HUES6 (cell line): Measurements from ENCODE around the gene PTPN13.
"Not testable (repeated sequence)": the region's sequence is repeated elsewhere in the genome, so short reads cannot be mapped to it uniquely, and the experiment has no call there.

ENCODE experiments used
- H3K27ac ChIP-seq: 2 replicates; pipeline ENCODE4 v1.7.0; 2013; ENCODE audit warnings: low read depth, mild to moderate bottlenecking, low read length, inconsistent platforms
- H3K27me3 ChIP-seq: 2 replicates; pipeline ENCODE4 v1.6.1; 2013; ENCODE audit warnings: low read length; ENCODE audit not compliant: control insufficient read depth, insufficient read depth
- H3K36me3 ChIP-seq: 2 replicates; pipeline ENCODE4 v1.6.1; 2013; ENCODE audit warnings: low read length; ENCODE audit not compliant: control insufficient read depth, insufficient read depth
- H3K4me1 ChIP-seq: 2 replicates; pipeline ENCODE4 v1.6.1; 2013; ENCODE audit warnings: low read length; ENCODE audit not compliant: control insufficient read depth, insufficient read depth
- H3K4me3 ChIP-seq: 2 replicates; pipeline ENCODE4 v1.5.1; 2013; ENCODE audit warnings: low read depth, low read length
- H3K9ac ChIP-seq: one replicate; pipeline ENCODE4 v1.6.1; 2013; ENCODE audit warnings: mild to moderate bottlenecking, low read length
- H3K9me3 ChIP-seq: 2 replicates; pipeline ENCODE4 v1.6.1; 2013; ENCODE audit warnings: low read depth, low read length; ENCODE audit not compliant: control insufficient read depth, insufficient read depth

The PTPN13 gene

DNA sequence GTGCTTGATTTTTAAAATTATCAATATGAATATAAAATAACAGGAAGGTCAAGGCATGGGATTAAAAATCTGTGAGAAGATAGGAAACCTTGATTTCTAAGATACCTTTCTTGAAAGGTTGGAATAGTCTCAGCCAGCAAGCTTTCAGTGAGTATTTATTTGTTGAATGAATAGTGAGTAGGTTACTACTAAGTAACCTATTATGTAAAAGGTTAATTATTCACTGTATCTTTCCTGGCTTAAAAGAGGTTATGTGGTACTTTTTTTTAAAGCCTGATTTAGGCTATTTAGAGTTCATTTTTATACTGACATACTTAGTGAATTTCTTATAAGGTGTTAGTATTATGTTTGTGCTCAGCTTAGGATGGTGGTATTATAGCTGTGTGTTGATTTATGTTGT, 123.5 kb downstream of the PTPN13 start:
- Histone ChIP-seq H3K9me3 (no peaks in the 10 kb centered on the region), H3K4me1 (no peaks in the 10 kb centered on the region), H3K27me3 (no peaks in the 10 kb centered on the region), H3K4me3 (no peak overlapping the region), H3K9ac (no peak overlapping the region), H3K27ac (no peak overlapping the region), H3K36me3 (peaks cover 14% of the 10 kb centered on the region)

DNA sequence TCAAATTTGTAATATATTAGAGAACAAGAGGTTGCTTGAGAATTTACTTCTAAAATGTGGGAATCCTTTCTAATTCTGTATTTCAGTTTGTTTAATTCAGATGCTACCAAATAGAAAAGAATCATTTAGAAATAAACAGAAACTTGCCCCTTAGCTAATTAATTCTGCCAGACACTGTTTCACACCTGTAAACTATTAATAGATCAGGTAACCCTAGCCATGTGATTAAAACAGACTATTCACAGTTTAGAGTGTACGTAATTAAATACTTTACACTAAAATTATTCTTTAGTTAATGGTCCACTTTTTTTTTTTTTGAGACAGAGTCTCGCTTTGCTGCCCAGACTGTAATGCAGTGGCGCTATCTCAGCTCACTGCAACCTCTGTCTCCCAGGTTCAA, 124.0 kb downstream of the PTPN13 start:
- H3K36me3 ChIP-seq, result peaks cover 19% of the 10 kb centered on the region
- no peaks in the 10 kb centered on the region for H3K4me1 ChIP-seq
- H3K27me3 ChIP-seq, result no peaks in the 10 kb centered on the region
- H3K9me3 ChIP-seq, result peaks cover 2% of the 10 kb centered on the region
- H3K4me3 ChIP-seq, result no peak overlapping the region
- no peak overlapping the region for H3K9ac ChIP-seq
- no peak overlapping the region for H3K27ac ChIP-seq

DNA sequence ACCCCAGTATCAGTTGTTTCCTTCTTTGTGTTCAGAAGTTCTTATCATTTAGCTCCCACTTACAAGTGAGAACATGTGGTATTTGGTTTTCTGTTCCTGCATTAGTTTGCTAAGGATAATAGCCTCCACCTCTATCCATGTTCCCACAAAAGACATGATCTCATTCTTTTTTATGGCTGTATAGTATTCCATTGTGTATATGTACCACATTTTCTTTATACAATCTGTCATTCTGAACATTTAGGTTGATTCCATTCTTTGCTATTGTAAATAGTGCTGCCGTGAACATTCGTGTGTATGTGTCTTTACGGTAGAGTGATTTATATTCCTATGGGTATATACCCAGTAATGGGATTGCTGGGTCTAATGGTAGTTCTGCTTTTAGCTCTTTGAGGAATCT, 125.0 kb downstream of the PTPN13 start:
- not testable (repeated sequence) for H3K27me3 ChIP-seq, H3K9ac ChIP-seq, H3K4me3 ChIP-seq, H3K9me3 ChIP-seq, H3K4me1 ChIP-seq, H3K27ac ChIP-seq
- H3K36me3 ChIP-seq, result peaks cover 28% of the 10 kb centered on the region

DNA sequence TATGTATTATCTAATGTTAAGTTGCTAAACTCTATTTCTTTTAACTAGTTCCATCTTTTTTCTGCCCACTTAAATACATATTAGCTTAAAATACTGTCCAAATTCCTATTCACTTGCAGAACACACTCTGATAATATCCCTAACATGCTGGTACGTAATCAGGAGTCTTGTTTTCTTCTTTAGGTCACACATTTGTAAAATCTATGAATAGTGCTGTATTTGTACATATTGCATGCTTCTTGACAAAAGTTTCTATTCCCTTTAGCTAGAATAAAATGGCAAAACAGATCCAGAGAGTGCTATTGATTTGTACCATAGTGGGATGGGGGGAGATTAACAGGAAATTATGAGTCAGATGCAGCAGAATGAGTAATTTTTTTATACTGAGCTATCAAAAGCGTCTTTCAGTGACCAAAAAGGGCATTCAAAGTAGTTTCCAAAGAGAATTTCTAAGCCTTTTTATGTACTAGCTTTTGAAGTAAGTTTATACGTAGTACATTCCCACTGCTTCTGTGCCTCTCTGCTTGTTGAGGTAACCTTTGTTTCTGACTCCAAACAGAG, 126.5 kb downstream of the PTPN13 start:
- H3K36me3 ChIP-seq, result peaks cover 30% of the 10 kb centered on the region
- no peak overlapping the region for H3K4me3 ChIP-seq
- peaks cover 5% of the 10 kb centered on the region for H3K9me3 ChIP-seq
- H3K27me3 ChIP-seq, result no peaks in the 10 kb centered on the region
- no peak overlapping the region for H3K27ac ChIP-seq
- no peak overlapping the region for H3K9ac ChIP-seq
- no peaks in the 10 kb centered on the region for H3K4me1 ChIP-seq

DNA sequence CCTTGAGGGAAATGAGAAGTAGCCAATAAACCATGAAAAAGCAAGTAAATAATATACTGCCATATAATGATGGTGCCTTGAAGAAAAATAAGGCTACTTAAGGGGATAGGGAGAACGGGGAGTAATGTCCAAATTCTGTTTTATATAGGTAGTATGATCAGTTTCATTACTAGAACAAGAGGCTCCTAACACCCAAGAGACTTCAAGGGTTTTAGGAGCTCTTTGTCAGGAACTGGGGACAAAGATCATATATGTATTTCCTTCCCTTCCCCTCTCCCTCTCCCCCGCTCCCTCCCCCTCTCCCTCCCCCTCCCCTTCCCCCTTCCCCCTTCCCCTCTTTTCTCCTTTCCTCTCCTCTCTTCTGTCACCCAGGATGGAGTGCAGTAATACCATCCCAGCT, 127.3 kb downstream of the PTPN13 start:
- Histone ChIP-seq H3K27ac (no peak overlapping the region), H3K4me3 (no peak overlapping the region), H3K4me1 (no peaks in the 10 kb centered on the region), H3K27me3 (no peaks in the 10 kb centered on the region), H3K9me3 (peaks cover 5% of the 10 kb centered on the region), H3K9ac (no peak overlapping the region), H3K36me3 (peaks cover 30% of the 10 kb centered on the region)

DNA sequence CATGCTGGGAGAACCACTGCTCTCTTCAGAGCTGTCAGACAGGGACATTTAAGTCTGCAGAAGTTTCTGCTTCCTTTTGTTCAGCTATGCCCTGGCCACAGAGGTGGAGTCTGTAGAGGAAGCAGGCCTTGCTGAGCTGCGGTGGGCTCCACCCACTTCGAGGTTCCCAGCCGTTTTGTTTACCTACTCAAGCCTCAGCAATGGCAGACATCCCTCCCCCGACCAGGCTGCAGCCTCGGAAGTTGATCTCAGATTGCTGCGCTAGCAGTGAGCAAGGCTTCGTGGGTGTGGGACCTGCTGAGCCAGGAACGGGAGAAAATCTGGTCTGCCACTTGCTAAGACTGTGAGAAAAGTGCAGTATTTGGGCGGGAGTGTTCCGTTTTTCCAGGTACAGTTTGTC, 136.2 kb downstream of the PTPN13 start:
- Histone ChIP-seq H3K9me3 (no peaks in the 10 kb centered on the region; the same call in 1 of the 2 replicates), H3K36me3 (peaks cover 21% of the 10 kb centered on the region), H3K9ac (no peak overlapping the region), H3K4me3 (no peak overlapping the region), H3K4me1 (peaks cover 3% of the 10 kb centered on the region; the same call in 1 of the 2 replicates), H3K27ac (no peak overlapping the region), H3K27me3 (no peaks in the 10 kb centered on the region)

DNA sequence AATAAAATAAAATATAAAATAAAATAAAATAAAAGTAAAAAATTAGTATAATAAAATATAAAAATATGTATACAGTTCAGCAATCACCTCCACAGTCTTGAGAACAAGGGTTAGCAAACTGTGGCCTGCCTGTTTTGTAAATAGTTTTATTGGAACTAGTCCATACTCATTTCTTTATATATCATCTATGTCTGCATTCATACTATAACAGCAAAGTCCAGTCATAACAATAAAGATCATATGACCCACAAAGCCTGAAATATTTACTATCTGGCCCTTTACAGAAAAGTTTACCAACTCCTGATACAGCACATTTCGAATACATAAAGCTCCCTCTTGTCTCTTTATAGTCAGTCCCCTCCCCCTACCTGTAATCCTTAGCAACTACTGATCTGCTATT, 143.1 kb downstream of the PTPN13 start:
- Histone ChIP-seq H3K9me3 (peaks cover 22% of the 10 kb centered on the region), H3K4me3 (no peak overlapping the region), H3K36me3 (peaks cover 75% of the 10 kb centered on the region), H3K9ac (no peak overlapping the region), H3K27ac (no peak overlapping the region), H3K27me3 (no peaks in the 10 kb centered on the region), H3K4me1 (no peaks in the 10 kb centered on the region)

DNA sequence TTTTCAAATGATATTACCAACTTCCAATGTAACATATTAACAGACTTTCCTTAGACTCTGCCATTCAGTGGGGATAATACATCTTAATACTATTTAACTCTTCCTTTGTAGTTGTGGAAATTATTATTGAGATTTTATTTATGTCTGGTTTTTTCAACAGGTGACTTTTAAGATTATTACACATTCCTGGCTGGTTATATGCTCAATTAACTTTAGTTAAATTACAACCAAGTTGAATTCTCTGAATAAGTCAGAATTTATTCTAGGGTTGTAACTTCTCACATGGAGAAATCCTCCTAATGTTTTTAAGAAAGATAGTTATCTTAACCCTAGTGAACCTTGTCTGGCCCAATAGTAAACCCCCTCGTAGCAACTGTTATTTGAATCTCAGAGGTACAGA, 147.7 kb downstream of the PTPN13 start:
- Histone ChIP-seq H3K9me3 (peaks cover 22% of the 10 kb centered on the region), H3K4me1 (no peaks in the 10 kb centered on the region), H3K36me3 (peaks cover 63% of the 10 kb centered on the region), H3K4me3 (no peak overlapping the region), H3K9ac (no peak overlapping the region), H3K27me3 (no peaks in the 10 kb centered on the region), H3K27ac (no peak overlapping the region)

DNA sequence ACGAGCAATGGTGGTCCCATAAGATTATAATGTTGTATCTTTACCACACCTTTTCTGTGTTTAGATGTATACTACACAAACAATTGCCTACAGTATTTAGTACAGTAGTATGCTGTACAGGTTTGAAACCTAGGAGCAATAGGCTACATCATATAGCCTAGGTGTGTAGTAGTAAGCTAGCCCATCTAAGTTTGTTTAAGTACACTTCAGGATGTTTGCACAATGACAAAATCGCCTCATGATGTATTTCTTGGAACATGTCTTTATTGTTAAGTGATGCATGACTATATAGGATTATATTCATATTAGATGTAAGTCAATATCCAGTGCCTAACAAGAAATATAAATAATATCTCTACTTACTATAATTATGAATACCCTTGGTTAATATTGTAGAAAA, 150.5 kb downstream of the PTPN13 start:
- Histone ChIP-seq H3K4me1 (no peaks in the 10 kb centered on the region), H3K9ac (no peak overlapping the region), H3K4me3 (no peak overlapping the region), H3K9me3 (peaks cover 11% of the 10 kb centered on the region), H3K27me3 (no peaks in the 10 kb centered on the region), H3K27ac (no peak overlapping the region), H3K36me3 (peaks cover 41% of the 10 kb centered on the region)

DNA sequence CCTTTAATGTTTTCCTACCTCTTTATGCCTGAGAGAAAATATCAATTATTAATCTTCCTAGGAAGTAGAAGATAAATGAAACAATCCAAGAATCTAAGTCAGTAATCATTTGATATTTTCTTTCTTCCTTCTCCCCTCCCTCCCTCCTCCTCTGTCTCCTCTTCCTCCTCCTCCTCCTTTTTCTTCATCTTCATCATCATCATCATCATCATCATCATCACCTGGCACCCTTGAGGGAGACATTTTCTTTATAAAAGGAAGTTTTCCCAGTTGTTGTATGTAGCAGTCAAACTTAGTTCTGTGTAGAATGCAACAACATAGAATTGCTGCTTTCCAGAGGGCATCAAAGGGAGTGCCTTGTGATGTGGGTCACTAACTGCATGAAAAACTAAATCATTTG, 155.0 kb downstream of the PTPN13 start:
- H3K4me3 ChIP-seq, result no peak overlapping the region
- no peak overlapping the region for H3K27ac ChIP-seq
- H3K9me3 ChIP-seq, result no peaks in the 10 kb centered on the region
- H3K27me3 ChIP-seq, result no peaks in the 10 kb centered on the region
- no peaks in the 10 kb centered on the region for H3K4me1 ChIP-seq
- H3K36me3 ChIP-seq, result peaks cover 30% of the 10 kb centered on the region
- no peak overlapping the region for H3K9ac ChIP-seq

DNA sequence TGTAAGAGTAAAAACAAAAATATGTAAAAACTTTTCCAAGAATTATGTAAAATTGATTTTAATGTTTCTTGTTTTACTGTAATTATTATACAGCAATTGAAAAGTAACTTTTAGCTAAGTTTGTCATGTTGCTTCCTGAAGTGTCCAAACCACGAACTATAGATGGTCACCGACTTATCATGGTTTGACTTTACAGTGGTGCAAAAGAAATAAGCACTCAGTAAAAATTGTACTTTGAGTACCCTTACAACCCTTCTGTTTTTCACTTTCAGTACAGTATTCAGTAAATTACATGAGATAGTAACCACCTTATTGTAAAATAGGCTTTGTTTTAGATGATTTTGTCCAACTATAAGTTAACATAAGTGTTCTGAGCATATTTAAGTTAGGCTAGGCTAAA, 161.3 kb downstream of the PTPN13 start:
- no peaks in the 10 kb centered on the region for H3K4me1 ChIP-seq
- no peaks in the 10 kb centered on the region for H3K9me3 ChIP-seq
- H3K27me3 ChIP-seq, result no peaks in the 10 kb centered on the region
- H3K27ac ChIP-seq, result no peak overlapping the region
- no peak overlapping the region for H3K4me3 ChIP-seq
- H3K9ac ChIP-seq, result no peak overlapping the region
- H3K36me3 ChIP-seq, result peaks cover 30% of the 10 kb centered on the region

DNA sequence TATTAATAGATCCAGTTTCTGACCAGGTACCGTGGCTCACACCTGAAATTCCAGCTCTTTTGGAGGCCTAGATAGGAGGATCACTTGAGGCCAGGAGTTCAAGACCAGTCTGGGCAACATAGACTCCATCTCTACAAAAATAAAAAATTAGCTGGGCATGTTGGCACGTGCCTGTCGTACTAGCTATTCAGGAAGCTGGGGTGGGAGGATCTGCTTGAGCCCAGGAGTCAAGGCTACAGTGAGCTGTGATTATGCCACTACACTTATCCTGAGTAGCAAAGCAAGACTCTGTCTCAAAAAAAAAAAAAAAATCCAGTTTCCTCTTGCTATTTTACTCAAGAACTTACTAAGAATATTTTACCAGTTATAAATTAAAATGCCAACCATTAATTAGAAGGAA, 163.4 kb downstream of the PTPN13 start:
- Histone ChIP-seq H3K27ac (no peak overlapping the region), H3K4me1 (no peaks in the 10 kb centered on the region)

More for the DNA sequence above, 163.4 kb downstream of the PTPN13 start:
- H3K27me3 ChIP-seq, result no peaks in the 10 kb centered on the region
- peaks cover 16% of the 10 kb centered on the region for H3K36me3 ChIP-seq
- no peak overlapping the region for H3K9ac ChIP-seq
- no peaks in the 10 kb centered on the region for H3K9me3 ChIP-seq
- H3K4me3 ChIP-seq, result no peak overlapping the region
